ENCODE data around the gene CSN2. TPM values are rescaled to one million over a fixed set of nuclear protein-coding genes. Genes with fewer than 3 reads are reported as not detected.
"Not testable (repeated sequence)": the region's sequence is repeated elsewhere in the genome, so short reads cannot be mapped to it uniquely, and the experiment has no call there.

Gene CSN2
- total RNA-seq, 4 donors from 2014 or later = not detected

DNA sequence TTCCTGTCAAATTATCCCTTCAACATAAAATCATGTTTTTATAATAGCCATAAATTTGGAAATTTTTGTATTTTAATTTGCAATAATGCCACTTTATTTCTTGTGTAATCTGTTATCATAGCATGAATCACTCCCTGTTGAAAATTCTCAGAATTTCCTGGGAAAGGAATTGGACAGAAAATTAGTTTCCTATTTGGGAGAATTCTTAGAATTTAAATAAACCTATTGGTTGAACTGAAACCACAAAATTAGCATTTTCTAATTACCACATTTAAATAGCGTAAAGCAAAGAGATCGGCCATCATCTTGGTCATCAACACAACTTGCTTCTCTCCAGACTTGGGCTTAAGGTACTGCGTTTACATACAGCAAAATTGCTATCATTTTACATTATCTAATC is 34.8 kb downstream of the CSN2 start, which contains the start of gene CSN1S1:
Gene CSN1S1 (plus strand): TSS at position 301 of the 400 bp plus-strand sequence. CDS start 1,488 bp downstream, outside the sequence.
- H3K27ac ChIP-seq = no peak within 1 kb of the TSS
- no peaks in the 10 kb centered on the region for H3K9me3 ChIP-seq
- in situ Hi-C loops (cut with MboI; ENCODE audit: low pct_ligation_motif_present in 1 of 4, low pct_unique_long_range_greater_than_20kb in 1 of 4, low sequenced_read_pairs in 3 of 4) = no loop called here
- no peak for DNase-seq
- WGBS, 2 donors (ENCODE audit: low coverage in 1 of 2) = 89 to 92% methylated on average over 3 of the region's 3 CpGs
- H3K4me3 ChIP-seq = no peak within 1 kb of the TSS
- TF ChIP-seq EP300 (IDR thresholded peaks at IDR 0.05; ENCODE audit: low read depth) = no peak
- no peak for TF ChIP-seq POLR2AphosphoS5 (IDR thresholded peaks at IDR 0.05)
- no peak for TF ChIP-seq POLR2A (IDR thresholded peaks at IDR 0.05)
- TF ChIP-seq, protein P1, sequence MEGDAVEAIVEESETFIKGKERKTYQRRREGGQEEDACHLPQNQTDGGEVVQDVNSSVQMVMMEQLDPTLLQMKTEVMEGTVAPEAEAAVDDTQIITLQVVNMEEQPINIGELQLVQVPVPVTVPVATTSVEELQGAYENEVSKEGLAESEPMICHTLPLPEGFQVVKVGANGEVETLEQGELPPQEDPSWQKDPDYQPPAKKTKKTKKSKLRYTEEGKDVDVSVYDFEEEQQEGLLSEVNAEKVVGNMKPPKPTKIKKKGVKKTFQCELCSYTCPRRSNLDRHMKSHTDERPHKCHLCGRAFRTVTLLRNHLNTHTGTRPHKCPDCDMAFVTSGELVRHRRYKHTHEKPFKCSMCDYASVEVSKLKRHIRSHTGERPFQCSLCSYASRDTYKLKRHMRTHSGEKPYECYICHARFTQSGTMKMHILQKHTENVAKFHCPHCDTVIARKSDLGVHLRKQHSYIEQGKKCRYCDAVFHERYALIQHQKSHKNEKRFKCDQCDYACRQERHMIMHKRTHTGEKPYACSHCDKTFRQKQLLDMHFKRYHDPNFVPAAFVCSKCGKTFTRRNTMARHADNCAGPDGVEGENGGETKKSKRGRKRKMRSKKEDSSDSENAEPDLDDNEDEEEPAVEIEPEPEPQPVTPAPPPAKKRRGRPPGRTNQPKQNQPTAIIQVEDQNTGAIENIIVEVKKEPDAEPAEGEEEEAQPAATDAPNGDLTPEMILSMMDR (IDR thresholded peaks at IDR 0.05) = no peak
- H3K36me3 ChIP-seq = no peaks in the 10 kb centered on the region
- intact Hi-C loops (cut with DNase I; ENCODE audit: low total_unique reads) = no loop called here
- no peaks in the 10 kb centered on the region for H3K4me1 ChIP-seq
- H3K27me3 ChIP-seq = no peaks in the 10 kb centered on the region

DNA sequence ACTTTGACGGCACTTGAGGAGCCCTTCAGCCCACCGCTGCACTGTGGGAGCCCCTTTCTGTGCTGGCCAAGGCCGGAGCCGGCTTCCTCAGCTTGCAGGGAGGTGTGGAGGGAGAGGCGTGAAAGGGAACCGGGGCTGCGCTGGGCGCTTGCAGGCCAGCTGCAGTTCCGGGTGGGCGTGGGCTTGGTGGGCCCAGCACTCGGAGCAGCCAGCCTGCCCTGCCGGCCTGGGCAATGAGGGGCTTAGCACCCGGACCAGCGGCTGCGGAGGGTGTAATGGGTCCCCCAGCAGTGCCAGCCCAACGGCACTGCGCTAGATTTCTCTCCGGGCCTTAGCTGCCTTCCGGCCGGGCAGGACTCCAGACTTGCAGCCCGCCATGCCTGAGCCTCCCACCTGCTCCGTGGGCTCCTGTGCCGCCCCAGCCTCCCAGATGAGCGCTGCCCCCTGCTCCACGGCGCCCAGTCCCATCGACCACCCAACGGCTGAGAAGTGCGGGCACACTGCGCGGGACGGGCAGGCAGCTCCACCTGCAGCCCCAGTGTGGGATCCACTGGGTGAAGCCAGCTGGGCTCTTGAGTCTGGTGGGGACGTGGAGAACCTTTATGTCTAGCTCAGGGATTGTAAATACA is 41.6 kb downstream of the CSN2 start:
- H3K36me3 ChIP-seq; H3K9me3 ChIP-seq; H3K4me1 ChIP-seq; intact Hi-C loops (cut with DNase I; ENCODE audit: low total_unique reads); H3K4me3 ChIP-seq; H3K27ac ChIP-seq; H3K27me3 ChIP-seq; DNase-seq: not testable (repeated sequence)
- in situ Hi-C loops (cut with MboI; ENCODE audit: low pct_ligation_motif_present in 1 of 4, low pct_unique_long_range_greater_than_20kb in 1 of 4, low sequenced_read_pairs in 3 of 4) = loop anchor here in 3 of 4 donors (25.0 kb wide), 2 partner anchors 263 to 588 kb away; partner anchors contain the start of genes ODAM (in 2 of the 3) and AMTN (in 1 of the 3)
- 94 to 100% methylated on average over 1 to 33 of the region's 33 CpGs for WGBS, 2 donors (ENCODE audit: low coverage in 1 of 2)

DNA sequence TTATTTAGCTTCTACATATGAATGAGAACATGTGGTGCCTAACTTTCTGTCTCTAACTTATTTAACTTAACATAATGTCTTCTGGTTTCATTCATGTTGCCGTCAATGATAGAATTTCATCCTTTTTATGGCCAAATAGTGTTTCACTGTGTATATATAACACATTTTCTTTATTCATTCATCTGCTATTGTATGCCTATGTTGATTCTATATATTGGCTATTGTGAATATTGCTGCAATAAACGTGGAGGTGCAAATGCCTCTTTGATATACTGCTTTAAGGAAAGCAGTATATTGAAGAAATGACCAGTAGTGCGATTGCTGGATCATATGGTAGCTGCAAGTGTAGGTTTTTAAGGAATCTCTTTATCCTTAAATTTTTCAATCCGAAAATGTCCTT is 44.7 kb downstream of the CSN2 start:
- intact Hi-C loops (cut with DNase I; ENCODE audit: low total_unique reads) (no loop called here), in situ Hi-C loops (cut with MboI; ENCODE audit: low pct_ligation_motif_present in 1 of 4, low pct_unique_long_range_greater_than_20kb in 1 of 4, low sequenced_read_pairs in 3 of 4) (loop anchor here in 3 of 4 donors (25.0 kb wide), 2 partner anchors 266 to 591 kb away; partner anchors contain the start of genes ODAM (in 2 of the 3) and AMTN (in 1 of the 3))
- 18 to 19% methylated on average over 4 of the region's 4 CpGs for WGBS, 2 donors (ENCODE audit: low coverage in 1 of 2)
- Histone ChIP-seq H3K27me3 (no peaks in the 10 kb centered on the region), H3K27ac (no peak overlapping the region), H3K36me3 (no peaks in the 10 kb centered on the region), H3K4me1 (peaks cover 0 to 6% (median 0%) of the 10 kb centered on the region in 4 donors), H3K9me3 (no peaks in the 10 kb centered on the region), H3K4me3 (no peak overlapping the region)
- TF ChIP-seq EP300 (IDR thresholded peaks at IDR 0.05; ENCODE audit: low read depth) (no peak), POLR2A (IDR thresholded peaks at IDR 0.05) (no peak), POLR2AphosphoS5 (IDR thresholded peaks at IDR 0.05) (no peak)
- TF ChIP-seq, protein P1 (IDR thresholded peaks at IDR 0.05) = no peak
- no peak for DNase-seq

DNA sequence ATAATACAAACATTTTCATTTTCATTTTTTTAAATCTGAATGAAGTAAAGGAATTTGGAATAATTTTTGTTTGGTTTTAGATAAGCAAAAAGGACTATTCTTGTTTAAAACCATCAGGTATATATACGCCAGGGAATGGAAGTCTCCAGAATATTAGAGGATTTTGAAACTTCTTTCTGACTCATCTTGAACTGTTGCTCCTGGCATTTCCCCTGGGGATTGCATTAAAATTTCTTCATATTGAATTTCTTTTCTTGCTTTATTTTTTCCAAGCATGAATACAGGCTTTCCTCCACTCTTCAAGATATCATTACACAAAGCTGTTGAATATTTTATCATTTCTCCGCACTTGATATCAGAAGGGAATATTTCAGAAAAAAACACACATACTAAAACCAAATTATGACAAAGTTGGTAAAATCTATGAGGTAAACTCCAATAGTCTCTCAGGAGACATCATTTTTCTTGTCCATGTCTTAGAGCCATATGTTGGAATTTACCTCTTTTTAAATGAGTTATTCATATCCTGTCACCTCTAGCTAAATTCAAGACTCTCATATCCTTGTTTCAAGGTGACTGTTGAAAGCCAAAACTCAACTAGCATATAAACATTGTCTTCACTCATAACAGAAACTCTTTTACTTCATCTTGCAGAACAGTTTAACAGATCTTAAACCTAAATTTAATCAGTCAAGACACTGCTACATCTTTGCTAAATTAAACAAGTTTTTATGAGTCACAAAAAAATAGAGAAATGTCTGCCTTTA is 55.3 kb downstream of the CSN2 start:
- TF ChIP-seq POLR2AphosphoS5 (IDR thresholded peaks at IDR 0.05) = no peak
- no peak for TF ChIP-seq POLR2A (IDR thresholded peaks at IDR 0.05)
- TF ChIP-seq, protein P1 (IDR thresholded peaks at IDR 0.05) = no peak
- TF ChIP-seq EP300 (IDR thresholded peaks at IDR 0.05; ENCODE audit: low read depth) = no peak
- Histone ChIP-seq H3K4me1 (no peaks in the 10 kb centered on the region), H3K36me3 (no peaks in the 10 kb centered on the region), H3K4me3 (no peak overlapping the region), H3K9me3 (no peaks in the 10 kb centered on the region), H3K27ac (no peak overlapping the region), H3K27me3 (no peaks in the 10 kb centered on the region)
- no peak for DNase-seq
- intact Hi-C loops (cut with DNase I; ENCODE audit: low total_unique reads) (no loop called here), in situ Hi-C loops (cut with MboI; ENCODE audit: low pct_ligation_motif_present in 1 of 4, low pct_unique_long_range_greater_than_20kb in 1 of 4, low sequenced_read_pairs in 3 of 4) (loop anchor here in 3 of 4 donors (25.0 kb wide), 2 partner anchors 277 to 602 kb away; partner anchors contain the start of genes ODAM (in 2 of the 3) and AMTN (in 1 of the 3))
- whole genome bisulfite sequencing, 2 donors (ENCODE audit: low coverage in 1 of 2) = 67 to 72% methylated on average over 2 of the region's 2 CpGs

Data from transverse colon (tissue), 4 donors.